CD4-positive, alpha-beta T cell treated with Interleukin-6 for 4 hours (primary cell): ENCODE measurements around the gene GDPD2.
"Not testable (repeated sequence)": the region's sequence is repeated elsewhere in the genome, so short reads cannot be mapped to it uniquely, and the experiment has no call there.

ENCODE experiments used
- DNase-seq: peaks from one replicate; pipeline ENCODE4 v3.0.0-alpha.2; 2020; ENCODE audit warnings: mixed read lengths

The GDPD2 gene

GRCh38 chrX:70422851-70423341 is at the start of gene GDPD2:
GDPD2 (plus strand) TSS chrX:70423314; CDS start chrX:70424985, 1,671 bp downstream.
- no peak for DNase-seq

GRCh38 chrX:70386235-70386634 is 36.9 kb upstream of the GDPD2 start:
- no peak for DNase-seq

- DNase-seq: peak; percentile 23
These were observed 24.2 kb upstream of the GDPD2 start for GRCh38 chrX:70398899-70399298.

GRCh38 chrX:70400181-70400580 is 22.9 kb upstream of the GDPD2 start:
- not testable (repeated sequence) for DNase-seq

- DNase-seq: no peak
These were observed 20.4 kb upstream of the GDPD2 start for GRCh38 chrX:70402721-70403120.

- DNase-seq: no peak
These were observed 18.1 kb upstream of the GDPD2 start for GRCh38 chrX:70405003-70405402.

GRCh38 chrX:70410921-70411320 is 12.2 kb upstream of the GDPD2 start:
- DNase-seq: no peak

- DNase-seq: no peak
These were observed 11.6 kb upstream of the GDPD2 start for GRCh38 chrX:70411475-70411874.

- no peak for DNase-seq
These were observed 1.5 kb upstream of the GDPD2 start for GRCh38 chrX:70421618-70422017.

GRCh38 chrX:70423936-70424675 is 992 bp downstream of the GDPD2 start:
- DNase-seq: no peak

- DNase-seq: no peak
These were observed 1.7 kb downstream of the GDPD2 start for GRCh38 chrX:70424801-70425200.

- DNase-seq: no peak
These were observed 3.5 kb downstream of the GDPD2 start for GRCh38 chrX:70426286-70427278.

GRCh38 chrX:70427365-70427764 is 4.3 kb downstream of the GDPD2 start:
- DNase-seq: no peak

- no peak for DNase-seq
These were observed 6.6 kb downstream of the GDPD2 start for GRCh38 chrX:70429759-70430158.

- DNase-seq: no peak
These were observed 10.1 kb downstream of the GDPD2 start for GRCh38 chrX:70432936-70433847.

GRCh38 chrX:70433848-70434351 is 10.8 kb downstream of the GDPD2 start:
- DNase-seq: peak; percentile 81

GRCh38 chrX:70434352-70434866 is 11.3 kb downstream of the GDPD2 start:
- DNase-seq: peak; percentile 75

GRCh38 chrX:70434914-70435586 is 11.9 kb downstream of the GDPD2 start:
- peak; percentile 21 for DNase-seq

GRCh38 chrX:70436343-70436742 is 13.2 kb downstream of the GDPD2 start:
- DNase-seq: no peak

GRCh38 chrX:70437011-70437410 is 13.9 kb downstream of the GDPD2 start:
- DNase-seq: no peak

- DNase-seq: no peak
These were observed 15.0 kb downstream of the GDPD2 start for GRCh38 chrX:70437921-70438665.
